BLaER1 treated with 17β-estradiol and CSF1 and Interleukin-3, amounts not matched to agents 10 nM and 100 nM (cell line): ENCODE data around the gene TAF5.
"Not testable (repeated sequence)": the region's sequence is repeated elsewhere in the genome, so short reads cannot be mapped to it uniquely, and the experiment has no call there.

Experiments used
- H3K27ac ChIP-seq, 11 experiments: shearing (Covaris generic); formaldehyde crosslinking; 2 replicates each; pipeline ENCODE4 v1.8.1; 2022
- H3K27me3 ChIP-seq, 11 experiments: shearing (Covaris generic); formaldehyde crosslinking; 2 replicates each; pipeline ENCODE4 v1.8.1; 2022
- H3K36me3 ChIP-seq, 11 experiments: shearing (Covaris generic); formaldehyde crosslinking; 2 replicates each; pipeline ENCODE4 v1.8.1; 2022
- H3K4me1 ChIP-seq, 10 experiments: shearing (Covaris generic); formaldehyde crosslinking; 2 replicates each; pipeline ENCODE4 v1.8.1; 2022
- H3K4me2 ChIP-seq, 11 experiments: shearing (Covaris generic); formaldehyde crosslinking; 2 replicates each; pipeline ENCODE4 v1.8.1; 2022
- H3K4me3 ChIP-seq, 10 experiments: shearing (Covaris generic); formaldehyde crosslinking; 2 replicates each; pipeline ENCODE4 v1.8.1; 2022
- H3K9ac ChIP-seq, 11 experiments: shearing (Covaris generic); formaldehyde crosslinking; 2 replicates each; pipeline ENCODE4 v1.8.1; 2022
- H3K9me3 ChIP-seq, 11 experiments: shearing (Covaris generic); formaldehyde crosslinking; replicated peaks in 1 of 11; 2 replicates each; pipeline ENCODE4 v1.8.1; 2022
- H4K20me1 ChIP-seq, 11 experiments: shearing (Covaris generic); formaldehyde crosslinking; 2 replicates each; pipeline ENCODE4 v1.8.1; 2022
- Cebpa-rat ChIP-seq, 11 experiments: shearing (Covaris generic); IDR thresholded peaks; 2 replicates each; pipeline ENCODE4 v1.8.1; 2022

Gene TAF5

GRCh38 chr10:103396067-103396788 lies 28.5 kb downstream of the TAF5 start, which contains the start of the genes ATP5MK and PDCD11:
Gene ATP5MK (minus strand): TSS chr10:103396475. CDS start chr10:103392457, 4,018 bp downstream.
Gene PDCD11 (plus strand): TSS chr10:103396626. CDS start chr10:103398427, 1,801 bp downstream.
- H3K9ac ChIP-seq, result peak within 1 kb of the TSS; percentile 83 to 93 (median 89)
- H3K9me3 ChIP-seq, result no peaks in the 10 kb centered on the region
- H3K4me3 ChIP-seq, result peak within 1 kb of the TSS; percentile 79 to 99 (median 90)
- TF ChIP-seq Cebpa-rat (IDR thresholded peaks at IDR 0.05), result no peak
- no peaks in the 10 kb centered on the region for H3K27me3 ChIP-seq
- peaks cover 5 to 48% (median 34%) of the 10 kb centered on the region in 11 experiments; a peak in 17 of 22 replicates for H4K20me1 ChIP-seq
- peak within 1 kb of the TSS; percentile 90 to 98 (median 95) for H3K4me2 ChIP-seq
- H3K27ac ChIP-seq, result peak within 1 kb of the TSS; percentile 70 to 92 (median 87)
- H3K36me3 ChIP-seq, result peaks cover 55 to 79% (median 62%) of the 10 kb centered on the region in 11 experiments
- peaks cover 38 to 62% (median 47%) of the 10 kb centered on the region in 10 experiments for H3K4me1 ChIP-seq

- Histone ChIP-seq H3K9ac (peak overlapping the region; percentile 83 to 93 (median 89)), H3K4me2 (peak overlapping the region; percentile 84 to 95 (median 92)), H3K4me3 (peak overlapping the region; percentile 79 to 99 (median 90)), H3K27me3 (no peaks in the 10 kb centered on the region), H3K36me3 (peaks cover 55 to 79% (median 62%) of the 10 kb centered on the region in 11 experiments), H3K9me3 (no peaks in the 10 kb centered on the region), H3K27ac (peak overlapping the region; percentile 43 to 92 (median 87); a peak in 21 of 22 replicates), H4K20me1 (peaks cover 5 to 44% (median 29%) of the 10 kb centered on the region in 11 experiments; a peak in 16 of 22 replicates), H3K4me1 (peaks cover 38 to 62% (median 47%) of the 10 kb centered on the region in 10 experiments)
- no peak for TF ChIP-seq Cebpa-rat (IDR thresholded peaks at IDR 0.05)
Measured at GRCh38 chr10:103396789-103397087, 29.0 kb downstream of the TAF5 start.

GRCh38 chr10:103397191-103397825 lies 29.5 kb downstream of the TAF5 start:
- peaks cover 38 to 62% (median 47%) of the 10 kb centered on the region in 10 experiments for H3K4me1 ChIP-seq
- peaks cover 5 to 44% (median 26%) of the 10 kb centered on the region in 11 experiments; a peak in 16 of 22 replicates for H4K20me1 ChIP-seq
- no peak for TF ChIP-seq Cebpa-rat (IDR thresholded peaks at IDR 0.05)
- peak overlapping the region; percentile 83 to 93 (median 89) for H3K9ac ChIP-seq
- H3K4me3 ChIP-seq, result peak overlapping the region; percentile 79 to 99 (median 90)
- no peaks in the 10 kb centered on the region for H3K27me3 ChIP-seq
- H3K36me3 ChIP-seq, result peaks cover 55 to 79% (median 62%) of the 10 kb centered on the region in 11 experiments
- H3K4me2 ChIP-seq, result peak overlapping the region; percentile 84 to 95 (median 92)
- H3K9me3 ChIP-seq, result no peaks in the 10 kb centered on the region
- peak overlapping the region in 10 of 11 experiments; percentile 64 to 92 (median 87); a peak in 21 of 22 replicates for H3K27ac ChIP-seq

GRCh38 chr10:103413564-103413963 lies 45.8 kb downstream of the TAF5 start:
- no peak overlapping the region for H3K4me3 ChIP-seq
- H3K4me1 ChIP-seq, result no peaks in the 10 kb centered on the region
- H4K20me1 ChIP-seq, result peaks cover 0 to 85% (median 58%) of the 10 kb centered on the region in 11 experiments; a peak in 18 of 22 replicates
- H3K36me3 ChIP-seq, result peaks cover 98 to 100% (median 99%) of the 10 kb centered on the region in 11 experiments
- no peak overlapping the region for H3K27ac ChIP-seq
- H3K27me3 ChIP-seq, result no peaks in the 10 kb centered on the region
- no peak for TF ChIP-seq Cebpa-rat (IDR thresholded peaks at IDR 0.05)
- 0 out of 22 replicates have a peak overlapping the region, but pooled peaks of 1 of the 11 experiments have one; percentile 2 for H3K9ac ChIP-seq
- no peaks in the 10 kb centered on the region for H3K9me3 ChIP-seq
- H3K4me2 ChIP-seq, result no peak overlapping the region

- H3K9me3 ChIP-seq, result no peaks in the 10 kb centered on the region
- no peak overlapping the region for H3K4me3 ChIP-seq
- no peak overlapping the region for H3K27ac ChIP-seq
- H3K4me2 ChIP-seq, result no peak overlapping the region
- peaks cover 98 to 100% (median 99%) of the 10 kb centered on the region in 11 experiments for H3K36me3 ChIP-seq
- TF ChIP-seq Cebpa-rat (IDR thresholded peaks at IDR 0.05), result no peak
- H4K20me1 ChIP-seq, result peaks cover 0 to 91% (median 58%) of the 10 kb centered on the region in 11 experiments; a peak in 18 of 22 replicates
- no peak overlapping the region for H3K9ac ChIP-seq
- no peaks in the 10 kb centered on the region for H3K4me1 ChIP-seq
- no peaks in the 10 kb centered on the region for H3K27me3 ChIP-seq
Measured at GRCh38 chr10:103415581-103415980, 47.8 kb downstream of the TAF5 start.

GRCh38 chr10:103416436-103417147 lies 48.8 kb downstream of the TAF5 start:
- no peak overlapping the region for H3K4me3 ChIP-seq
- no peak overlapping the region for H3K4me2 ChIP-seq
- no peak overlapping the region for H3K27ac ChIP-seq
- TF ChIP-seq Cebpa-rat (IDR thresholded peaks at IDR 0.05), result no peak
- peaks cover 97 to 100% (median 99%) of the 10 kb centered on the region in 11 experiments for H3K36me3 ChIP-seq
- no peaks in the 10 kb centered on the region for H3K27me3 ChIP-seq
- H4K20me1 ChIP-seq, result peaks cover 0 to 89% (median 58%) of the 10 kb centered on the region in 11 experiments; a peak in 18 of 22 replicates
- H3K4me1 ChIP-seq, result no peaks in the 10 kb centered on the region
- no peak overlapping the region for H3K9ac ChIP-seq
- no peaks in the 10 kb centered on the region for H3K9me3 ChIP-seq

GRCh38 chr10:103417148-103417469 lies 49.3 kb downstream of the TAF5 start:
- peaks cover 95 to 100% (median 98%) of the 10 kb centered on the region in 11 experiments for H3K36me3 ChIP-seq
- H3K4me3 ChIP-seq, H3K4me1 ChIP-seq, H3K27me3 ChIP-seq, H3K9ac ChIP-seq, H3K9me3 ChIP-seq, H3K27ac ChIP-seq, H3K4me2 ChIP-seq: not testable (repeated sequence)
- peaks cover 0 to 86% (median 58%) of the 10 kb centered on the region in 11 experiments; a peak in 18 of 22 replicates for H4K20me1 ChIP-seq

- Histone ChIP-seq H3K4me2 (no peak overlapping the region), H3K9me3 (no peaks in the 10 kb centered on the region), H3K9ac (0 out of 22 replicates have a peak overlapping the region, but pooled peaks of 1 of the 11 experiments have one; percentile 7), H3K27ac (no peak overlapping the region), H4K20me1 (peaks cover 0 to 85% (median 60%) of the 10 kb centered on the region in 11 experiments; a peak in 18 of 22 replicates), H3K4me3 (no peak overlapping the region), H3K4me1 (no peaks in the 10 kb centered on the region), H3K27me3 (no peaks in the 10 kb centered on the region), H3K36me3 (peaks cover 95 to 100% (median 98%) of the 10 kb centered on the region in 11 experiments)
- no peak for TF ChIP-seq Cebpa-rat (IDR thresholded peaks at IDR 0.05)
Measured at GRCh38 chr10:103417601-103418000, 49.8 kb downstream of the TAF5 start.
